Tibial nerve (tissue), 4 donors: ENCODE data around the gene SLC39A13.

Source experiments
- CTCF ChIP-seq, 5 experiments: fragments of 200-600 bp in 3 of 5; fragments of 450-650 bp in 2 of 5; sonication (generic) in 3 of 5; IDR thresholded peaks; one replicate each; pipeline ENCODE4 v1.5.1; 2016 to 2019; ENCODE audit warnings: antibody characterized with exemption in 5 of 5, mild to moderate bottlenecking in 3 of 5, moderate library complexity in 2 of 5
- EP300 ChIP-seq, 2 donors: sonication (generic); formaldehyde crosslinking; IDR thresholded peaks; one replicate each; pipeline ENCODE4 v1.6.1; 2017; ENCODE audit warnings: antibody characterized with exemption in 2 of 2, mild to moderate bottlenecking in 1 of 2
- POLR2A ChIP-seq, 2 donors: fragments of 450-650 bp; IDR thresholded peaks; one replicate each; pipeline ENCODE4 v1.6.1; 2017; ENCODE audit warnings: antibody characterized with exemption in 2 of 2, mild to moderate bottlenecking in 2 of 2, moderate library complexity in 2 of 2

GRCh38 chr11:47448566-47449427 lies 40.4 kb downstream of the SLC39A13 start, which contains the start of gene RAPSN:
- TF ChIP-seq CTCF (IDR thresholded peaks at IDR 0.05) (no peak), POLR2A (IDR thresholded peaks at IDR 0.05) (no peak), EP300 (IDR thresholded peaks at IDR 0.05) (no peak)
